HL-60/S4 treated with phorbol 12-myristate 13-acetate at 8.2 ng/mL for 4 days and 3 days (cell line): Measurements from ENCODE around the gene MTMR11.

Experiments used
- in situ Hi-C: fragments of 300-500 bp; cut with MboI; formaldehyde crosslinking; loops from 2 replicates; pipeline ENCODE4 v1.15.0; 2022; ENCODE audit warnings: low sequenced_read_pairs

MTMR11 gene, protein sequence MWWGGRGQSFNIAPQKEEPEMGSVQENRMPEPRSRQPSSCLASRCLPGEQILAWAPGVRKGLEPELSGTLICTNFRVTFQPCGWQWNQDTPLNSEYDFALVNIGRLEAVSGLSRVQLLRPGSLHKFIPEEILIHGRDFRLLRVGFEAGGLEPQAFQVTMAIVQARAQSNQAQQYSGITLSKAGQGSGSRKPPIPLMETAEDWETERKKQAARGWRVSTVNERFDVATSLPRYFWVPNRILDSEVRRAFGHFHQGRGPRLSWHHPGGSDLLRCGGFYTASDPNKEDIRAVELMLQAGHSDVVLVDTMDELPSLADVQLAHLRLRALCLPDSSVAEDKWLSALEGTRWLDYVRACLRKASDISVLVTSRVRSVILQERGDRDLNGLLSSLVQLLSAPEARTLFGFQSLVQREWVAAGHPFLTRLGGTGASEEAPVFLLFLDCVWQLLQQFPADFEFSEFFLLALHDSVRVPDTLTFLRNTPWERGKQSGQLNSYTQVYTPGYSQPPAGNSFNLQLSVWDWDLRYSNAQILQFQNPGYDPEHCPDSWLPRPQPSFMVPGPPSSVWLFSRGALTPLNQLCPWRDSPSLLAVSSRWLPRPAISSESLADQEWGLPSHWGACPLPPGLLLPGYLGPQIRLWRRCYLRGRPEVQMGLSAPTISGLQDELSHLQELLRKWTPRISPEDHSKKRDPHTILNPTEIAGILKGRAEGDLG

DNA sequence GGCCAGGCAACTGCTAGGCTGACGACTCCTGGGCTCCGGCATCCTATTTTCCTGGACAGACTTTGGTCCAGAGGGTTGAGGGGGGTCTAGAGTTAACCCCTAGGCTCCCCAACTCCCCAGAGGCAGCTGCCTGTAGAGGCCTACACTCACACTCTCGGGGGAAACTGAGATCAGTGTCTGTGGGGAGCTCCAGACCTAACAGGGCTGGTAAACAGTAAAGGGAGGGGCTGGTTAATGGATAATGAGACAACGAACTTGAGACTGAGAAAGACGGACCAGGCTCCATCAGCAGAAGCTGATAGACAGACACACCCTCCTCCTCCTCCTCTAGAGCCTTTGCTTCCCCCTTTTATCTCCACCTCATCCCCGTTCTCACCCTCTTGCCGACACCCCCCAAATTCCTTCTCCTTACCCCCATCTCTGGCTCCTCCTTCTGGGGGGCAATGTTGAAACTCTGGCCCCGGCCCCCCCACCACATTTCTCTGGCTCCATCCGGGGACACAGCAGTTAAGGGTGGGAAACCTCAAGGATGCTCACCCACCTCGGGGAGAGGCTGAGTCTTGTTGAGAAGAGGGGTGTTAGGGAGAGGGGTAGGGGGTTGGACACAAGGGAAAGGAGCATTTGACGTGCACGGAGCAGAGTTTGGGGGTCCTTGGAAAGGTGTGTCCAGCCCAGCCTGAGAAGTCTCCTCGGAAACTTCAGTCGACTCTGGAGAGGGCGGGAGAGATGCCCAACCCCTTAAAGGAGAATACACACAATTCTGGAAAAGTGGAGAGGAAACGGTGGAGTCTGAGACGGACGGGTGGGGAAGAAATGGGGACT is at the start of gene MTMR11:
MTMR11 (minus strand) TSS at position 710 of the 822 bp plus-strand sequence; CDS start at position 478, 232 bp downstream.
- in situ Hi-C loops: no loop called here

DNA sequence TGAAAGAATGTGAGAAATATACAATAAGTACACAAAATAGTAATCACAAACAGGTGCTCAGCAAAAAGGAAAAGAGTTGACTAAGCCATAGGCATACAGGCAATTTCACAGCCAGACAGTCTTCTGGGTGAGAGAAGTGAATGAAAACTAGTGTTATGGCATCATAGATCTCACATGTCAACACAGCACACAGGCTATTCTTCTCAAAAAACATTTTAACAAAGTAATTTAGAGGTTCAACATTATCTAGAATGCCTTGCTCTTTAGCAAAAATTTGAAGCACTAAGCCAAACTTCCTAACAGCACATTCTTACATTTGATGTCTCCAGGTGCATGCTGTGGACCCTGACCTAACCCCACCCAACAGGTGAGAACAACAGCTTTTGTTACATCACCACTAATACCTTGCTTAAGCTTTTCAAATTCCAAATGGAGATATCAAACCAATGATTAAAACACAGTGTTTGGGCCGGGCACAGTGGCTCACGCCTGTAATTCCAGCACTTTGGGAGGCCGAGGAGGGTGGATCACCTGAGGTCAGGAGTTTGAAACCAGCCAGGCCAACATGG is 43.4 kb upstream of the MTMR11 start:
- in situ Hi-C loops: no loop called here

DNA sequence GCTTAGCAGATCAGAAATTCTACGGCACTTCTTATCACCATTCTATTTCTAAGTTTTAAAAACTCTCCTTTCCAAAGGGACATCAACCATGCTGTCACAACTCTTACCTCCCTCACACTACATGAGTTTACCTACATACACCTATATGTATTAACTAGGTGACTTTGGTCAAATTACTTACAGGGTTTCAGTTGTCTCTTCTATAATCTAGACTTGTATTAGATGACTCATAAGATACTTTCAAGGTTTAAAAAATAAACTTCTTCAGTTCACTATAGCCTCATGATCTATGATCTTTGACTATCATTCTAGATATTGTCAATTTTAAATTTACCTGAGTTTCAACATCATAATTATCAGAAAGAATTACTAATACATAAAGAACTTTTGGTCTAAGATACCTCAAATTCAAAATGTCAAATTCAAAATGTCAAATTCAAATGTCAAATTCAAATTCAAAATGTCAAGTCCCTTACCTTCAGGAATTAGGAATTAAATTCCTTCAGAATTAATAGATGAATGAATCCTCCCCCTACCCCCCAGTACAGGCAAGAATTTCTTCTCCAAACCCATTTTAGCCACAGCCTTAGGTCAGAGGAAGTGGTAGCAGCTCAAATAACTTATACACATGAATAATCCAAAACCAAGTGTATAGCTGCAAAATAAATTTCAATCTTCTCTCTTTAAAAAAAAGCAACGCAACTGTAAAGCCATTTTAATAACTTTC is 42.7 kb upstream of the MTMR11 start:
- in situ Hi-C loops: no loop called here

DNA sequence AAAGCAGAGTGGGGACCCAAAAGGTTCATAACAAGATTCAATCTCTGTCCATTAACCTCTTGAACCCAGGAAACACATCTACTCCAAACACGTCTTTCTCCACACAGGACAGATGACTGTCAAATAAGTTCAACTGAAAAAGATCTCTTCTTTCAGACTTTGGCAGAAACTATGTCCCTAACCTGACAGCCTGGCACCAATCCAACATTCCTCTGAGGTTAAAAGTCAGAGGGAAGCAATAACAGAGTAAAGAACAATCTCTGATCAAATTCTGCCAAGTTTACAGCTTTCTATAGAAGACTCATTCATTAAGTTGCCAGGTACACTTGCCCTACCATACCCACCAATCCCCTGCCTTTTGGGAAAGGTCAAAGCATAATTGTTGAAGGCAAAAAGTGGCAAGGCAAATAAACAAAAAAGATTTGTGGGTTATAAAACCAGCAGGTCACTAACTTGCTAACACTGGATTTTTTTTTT is 41.9 kb upstream of the MTMR11 start:
- in situ Hi-C loops: no loop called here

DNA sequence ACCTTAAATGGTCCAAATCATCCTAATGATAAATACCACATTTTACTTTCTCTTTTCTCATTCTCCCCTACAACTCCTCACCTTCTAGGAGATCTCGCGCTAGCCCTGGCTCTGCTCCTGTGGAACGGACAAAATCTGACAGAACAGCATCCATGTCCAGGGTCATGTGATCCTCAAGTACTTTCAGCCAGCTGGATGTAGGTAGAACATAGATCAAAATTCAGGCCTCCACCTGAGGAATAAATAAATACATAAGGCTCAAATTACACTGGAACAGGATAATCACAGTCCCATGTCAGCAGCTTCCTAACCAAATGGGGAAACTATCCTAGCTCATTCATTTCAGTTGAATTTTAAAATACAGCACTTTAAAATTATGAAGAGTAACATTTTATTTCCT is 40.7 kb upstream of the MTMR11 start:
- in situ Hi-C loops: no loop called here

DNA sequence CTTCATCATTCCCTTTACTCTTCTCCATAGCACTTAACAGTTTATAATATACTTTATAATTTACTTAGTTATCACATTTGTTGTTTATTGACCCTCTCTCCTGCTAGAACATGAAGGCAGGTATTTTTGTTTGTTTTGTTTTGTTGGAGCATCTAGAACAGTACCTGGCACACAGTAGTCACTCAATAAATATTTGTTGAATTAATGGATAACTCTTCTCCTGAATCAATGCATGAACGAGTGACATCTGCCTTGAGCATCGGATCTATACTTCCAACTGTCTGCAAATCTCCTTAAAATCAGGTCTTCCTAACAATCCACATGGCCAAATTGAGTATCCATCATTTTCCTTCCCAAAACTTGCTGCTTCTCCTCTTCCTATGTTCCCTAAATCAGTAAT is 35.9 kb upstream of the MTMR11 start:
- in situ Hi-C loops: loop anchor here (25.0 kb wide), 1 partner anchor 190 kb away; no protein-coding TSS in a partner anchor

DNA sequence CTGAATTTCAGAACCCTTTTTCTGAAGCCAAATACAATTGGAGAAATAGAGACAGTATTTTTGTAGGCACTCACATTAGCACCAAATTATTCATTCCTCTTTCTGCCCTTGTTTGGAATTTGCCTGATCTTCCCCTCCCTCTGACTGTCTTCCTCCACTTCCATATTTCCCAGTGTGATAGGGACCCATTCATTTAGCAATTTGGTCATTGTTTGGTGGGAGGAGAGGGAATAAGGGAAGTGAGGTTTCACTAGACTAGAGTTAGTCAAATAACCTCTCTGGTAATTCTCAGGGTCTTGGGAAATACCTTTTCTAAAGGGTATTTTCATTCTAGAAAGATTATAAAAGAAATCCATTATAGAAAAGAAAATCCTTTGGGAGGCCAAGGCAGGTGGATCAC is 31.0 kb upstream of the MTMR11 start:
- in situ Hi-C loops: loop anchor here (25.0 kb wide), 1 partner anchor 195 kb away; no protein-coding TSS in a partner anchor

DNA sequence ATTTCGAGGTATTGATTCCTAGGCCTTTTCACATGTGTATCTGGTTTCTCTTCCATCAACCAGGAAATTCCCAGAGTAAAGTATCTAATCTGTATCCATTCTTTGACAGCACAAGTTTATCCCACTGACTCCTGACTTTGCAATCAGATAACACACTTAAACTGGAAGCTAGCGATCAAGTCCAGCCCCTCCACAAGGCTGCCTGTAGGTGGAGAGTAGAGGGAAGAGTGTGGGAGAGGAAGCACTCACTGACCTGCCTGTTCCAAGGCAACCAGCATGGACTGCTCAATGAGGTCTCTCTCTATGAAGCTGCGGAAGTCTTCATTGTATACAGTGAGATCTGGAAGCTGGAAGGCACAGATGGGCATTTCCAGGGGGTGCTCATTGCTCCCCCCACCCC is 30.4 kb upstream of the MTMR11 start:
- in situ Hi-C loops: loop anchor here (25.0 kb wide), 1 partner anchor 195 kb away; no protein-coding TSS in a partner anchor

DNA sequence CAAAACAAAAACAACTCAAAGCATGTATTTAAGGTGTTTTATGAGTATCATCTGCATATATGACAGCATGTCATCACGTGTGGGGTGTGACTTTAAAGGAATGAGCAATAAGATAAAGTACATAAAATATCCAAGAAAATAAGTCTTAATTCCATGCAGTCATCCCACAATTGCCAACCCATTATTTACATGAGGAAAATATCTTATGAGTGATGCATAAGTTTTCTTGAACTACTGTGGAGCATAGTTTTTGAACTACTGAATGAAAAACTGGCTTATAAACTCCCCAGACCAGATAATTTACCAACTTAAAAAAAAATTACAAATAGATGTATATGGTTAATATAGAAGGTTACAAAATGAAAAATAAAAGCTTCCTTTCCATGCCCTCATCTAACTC is 29.7 kb upstream of the MTMR11 start:
- in situ Hi-C loops: loop anchor here (25.0 kb wide), 1 partner anchor 196 kb away; no protein-coding TSS in a partner anchor

DNA sequence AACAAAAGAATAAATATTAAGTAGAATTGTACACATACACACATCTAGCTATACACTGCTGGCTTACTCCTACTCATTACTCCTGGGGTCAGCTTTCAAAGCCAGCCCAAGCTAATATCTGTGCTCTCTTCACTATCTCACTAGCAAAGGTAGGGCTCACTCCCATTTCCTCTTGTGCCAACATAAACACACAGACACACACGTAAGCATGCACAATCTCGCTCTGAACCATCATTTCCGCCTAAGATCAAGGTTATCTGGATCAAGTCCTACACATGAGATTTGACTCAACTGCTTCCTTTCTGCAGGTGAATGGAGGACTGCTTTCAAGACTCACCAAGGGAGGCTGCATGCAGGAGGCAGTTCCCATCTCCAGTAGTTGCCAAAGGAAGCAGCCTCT is 28.8 kb upstream of the MTMR11 start:
- in situ Hi-C loops: loop anchor here (25.0 kb wide), 1 partner anchor 197 kb away; no protein-coding TSS in a partner anchor

DNA sequence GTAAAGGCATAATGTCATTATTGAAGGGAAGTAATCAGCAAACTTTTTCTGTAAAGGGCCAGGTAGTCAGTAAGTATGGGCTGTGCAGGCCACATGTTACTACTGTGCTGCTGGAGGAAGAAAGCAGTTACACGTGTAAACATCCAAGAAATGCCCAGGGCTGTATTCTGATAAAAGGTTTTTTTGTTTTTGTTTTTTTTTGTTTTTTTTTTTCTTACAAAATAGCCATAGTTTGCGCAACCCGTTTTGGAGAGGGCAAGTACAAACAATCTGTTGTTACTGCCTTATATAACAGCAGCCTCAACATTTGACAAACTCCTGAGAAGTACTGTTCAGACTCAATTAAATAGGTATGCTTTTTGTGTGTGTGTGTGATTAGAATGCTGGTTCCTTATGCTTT is 26.7 kb upstream of the MTMR11 start:
- in situ Hi-C loops: loop anchor here (5.0 to 25.0 kb wide), 2 partner anchors 89 to 199 kb away; no protein-coding TSS in a partner anchor

DNA sequence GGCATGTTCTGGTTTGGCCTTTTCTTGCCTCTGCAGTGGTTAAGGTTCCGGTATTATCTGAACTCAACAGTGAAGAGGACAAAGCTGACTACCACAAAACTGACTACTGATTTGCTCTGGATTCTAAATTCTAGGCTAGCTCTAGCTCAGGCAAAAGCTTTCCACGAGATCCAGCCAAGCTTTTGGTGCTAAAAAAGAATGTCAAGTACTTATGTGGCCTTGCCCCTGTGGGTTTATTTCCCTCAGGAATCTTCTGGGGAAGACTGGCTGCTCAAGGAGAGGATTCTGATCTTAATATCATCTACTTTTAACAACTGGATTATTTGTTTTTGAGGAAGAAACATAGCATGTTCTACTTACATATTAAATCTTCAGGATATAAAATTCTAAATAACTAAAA is 26.1 kb upstream of the MTMR11 start:
- in situ Hi-C loops: loop anchor here (5.0 to 25.0 kb wide), 2 partner anchors 90 to 200 kb away; no protein-coding TSS in a partner anchor

DNA sequence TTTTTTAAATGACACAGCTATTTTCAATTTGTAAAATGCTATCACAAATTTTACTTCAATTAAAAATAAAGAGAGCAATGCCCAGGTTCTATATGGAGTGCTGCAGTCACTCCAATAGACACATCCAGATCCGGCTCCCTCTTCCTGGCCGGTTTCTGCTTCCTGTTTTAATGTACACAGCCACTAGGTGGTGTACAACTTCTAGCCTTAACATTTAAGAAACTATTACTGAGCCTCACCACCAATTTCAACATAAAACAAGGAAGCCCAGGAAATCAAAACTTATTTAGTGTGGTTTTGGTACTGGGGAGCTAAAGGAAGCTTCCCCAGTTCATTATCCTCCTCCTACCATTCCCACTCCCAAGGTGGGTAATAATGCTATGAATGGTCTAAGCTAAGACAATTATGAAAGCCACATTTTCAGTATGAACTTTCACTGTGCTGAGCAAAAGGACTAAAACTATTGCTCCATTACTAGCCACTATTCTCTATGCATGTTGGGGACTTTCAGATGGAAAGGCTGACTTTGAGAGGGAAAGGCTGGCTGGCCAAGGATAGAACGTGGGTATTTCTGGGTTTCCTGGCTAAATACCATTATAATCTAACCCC is 25.5 kb upstream of the MTMR11 start:
- in situ Hi-C loops: loop anchor here (5.0 to 25.0 kb wide), 2 partner anchors 90 to 200 kb away; no protein-coding TSS in a partner anchor

DNA sequence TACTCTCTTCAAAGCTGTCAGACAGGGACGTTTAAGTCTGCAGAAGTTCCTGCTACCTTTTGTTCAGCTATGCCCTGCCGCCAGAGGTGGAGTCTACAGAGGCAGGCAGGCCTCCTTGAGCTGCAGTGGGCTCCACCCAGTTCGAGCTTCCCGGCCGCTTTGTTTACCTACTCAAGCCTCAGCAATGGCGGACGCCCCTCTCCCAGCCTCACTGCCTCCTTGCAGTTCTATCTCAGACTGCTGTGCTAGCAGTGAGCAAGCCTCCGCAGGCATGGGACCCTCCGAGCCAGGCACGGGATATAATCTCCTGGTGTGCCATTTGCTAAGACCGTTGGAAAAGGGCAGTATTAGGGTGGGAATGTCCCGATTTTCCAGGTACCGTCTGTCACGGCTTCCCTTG is 20.9 kb upstream of the MTMR11 start:
- in situ Hi-C loops: loop anchor here (25.0 kb wide), 1 partner anchor 205 kb away; no protein-coding TSS in a partner anchor

DNA sequence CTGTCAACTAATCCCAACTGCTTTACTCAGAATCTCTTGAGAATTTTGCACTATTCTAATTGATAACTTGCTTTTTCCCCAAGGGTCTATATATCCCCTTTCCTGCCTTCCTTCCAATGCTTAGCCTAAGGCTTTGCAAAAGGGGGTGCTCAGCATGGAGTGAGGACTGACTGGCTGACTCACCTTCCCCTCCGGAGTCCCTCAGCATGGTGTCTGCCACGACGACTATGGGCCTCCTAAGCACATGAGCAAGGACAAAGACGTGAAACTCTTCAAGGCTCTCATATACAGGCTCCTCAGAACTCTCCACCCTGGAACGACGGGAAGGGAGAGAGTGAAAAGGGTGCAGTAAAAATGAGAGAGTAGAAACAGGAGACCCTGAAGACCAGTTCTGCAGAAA is 13.2 kb upstream of the MTMR11 start:
- in situ Hi-C loops: loop anchor here (25.0 kb wide), 1 partner anchor 212 kb away; no protein-coding TSS in a partner anchor

DNA sequence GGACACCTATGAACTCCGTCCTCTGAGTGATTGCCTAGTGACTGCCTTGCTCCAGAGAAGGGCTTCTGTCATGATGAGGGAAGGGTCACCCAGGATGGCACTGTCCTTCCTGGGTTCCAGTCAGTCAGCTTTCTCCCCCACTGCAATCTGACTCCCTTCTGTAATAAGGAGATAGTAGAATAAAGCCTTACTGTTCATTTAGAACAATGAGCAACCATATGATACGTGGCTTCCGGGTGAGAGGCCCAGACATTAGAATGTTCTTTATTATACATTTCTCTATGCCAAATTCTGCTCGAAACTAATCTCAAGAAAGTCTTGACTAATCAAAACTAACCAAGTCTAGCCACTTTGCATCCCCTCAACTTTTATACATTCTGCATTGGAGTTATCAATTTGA is 8.5 kb upstream of the MTMR11 start:
- in situ Hi-C loops: no loop called here

DNA sequence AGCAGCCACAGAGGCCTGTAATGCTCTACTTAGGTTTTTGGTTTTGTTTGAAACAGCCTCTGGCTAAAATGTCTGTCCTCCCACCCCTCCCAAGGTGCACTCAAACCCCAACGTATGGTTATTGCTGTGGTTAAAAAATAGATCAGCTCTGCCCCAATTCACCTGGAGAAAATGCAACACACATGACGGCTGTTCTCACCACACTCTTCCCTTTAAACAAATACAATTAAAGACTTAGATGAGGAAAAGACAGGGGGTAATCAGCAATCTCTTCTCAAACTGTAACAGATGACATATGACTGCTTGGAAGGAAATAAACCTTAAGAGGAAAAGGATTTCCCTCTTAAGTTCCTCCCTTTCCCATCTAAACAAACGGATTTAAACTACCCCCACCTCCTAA is 6.2 kb upstream of the MTMR11 start:
- in situ Hi-C loops: no loop called here

DNA sequence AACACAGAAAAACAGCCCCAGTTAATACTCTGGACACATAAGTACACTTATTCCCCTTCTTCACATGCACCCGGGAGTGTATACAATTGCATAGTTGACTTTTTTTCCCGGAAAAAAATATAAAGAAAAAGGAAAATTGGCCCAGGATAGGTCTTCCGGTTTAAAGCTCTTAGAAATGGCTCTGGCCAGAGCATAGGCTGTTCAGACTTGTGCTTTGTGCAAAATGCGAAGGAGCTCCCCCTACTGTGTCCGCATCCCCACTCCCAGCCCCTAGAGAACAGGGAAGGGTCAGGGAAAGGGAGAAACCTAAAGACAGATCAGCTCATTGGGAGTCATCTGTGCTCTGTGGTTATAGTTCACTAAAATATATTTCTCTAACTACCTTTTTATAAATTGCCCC is 5.5 kb upstream of the MTMR11 start:
- in situ Hi-C loops: no loop called here

DNA sequence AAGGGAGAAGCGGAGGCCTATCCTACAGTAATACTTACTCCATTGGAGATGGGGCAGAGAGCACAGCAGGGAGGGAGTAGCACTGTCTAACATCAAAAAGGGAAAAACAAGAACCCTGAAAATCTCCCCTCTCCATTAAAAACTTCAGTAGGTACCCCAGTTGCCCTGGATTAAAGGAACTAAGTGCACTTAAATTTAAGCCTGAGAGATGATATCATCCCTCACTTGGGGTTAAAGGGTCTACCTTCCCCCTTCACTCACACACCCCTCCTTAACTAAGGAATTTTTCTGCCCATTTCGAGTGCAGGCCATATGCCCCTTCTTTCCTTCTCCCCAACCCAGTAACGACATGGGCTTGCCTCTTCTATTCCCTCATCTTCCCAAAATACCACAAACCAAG is 3.7 kb upstream of the MTMR11 start:
- in situ Hi-C loops: no loop called here
